Suprapubic skin (tissue), 3 donors: ENCODE data around the gene ENPP1.

Experiments
- CTCF ChIP-seq, 2 donors: fragments of 200-600 bp in 1 of 2; fragments of 450-650 bp in 1 of 2; sonication (generic) in 1 of 2; IDR thresholded peaks; one replicate each; pipeline ENCODE4 v1.5.1; 2016 to 2019; ENCODE audit warnings: antibody characterized with exemption in 2 of 2, mild to moderate bottlenecking in 1 of 2, moderate library complexity in 1 of 2
- POLR2AphosphoS5 ChIP-seq, 3 donors: sonication (generic); formaldehyde crosslinking; IDR thresholded peaks; one replicate each; pipeline ENCODE4 v1.6.1; 2017; ENCODE audit warnings: antibody characterized with exemption in 3 of 3

DNA sequence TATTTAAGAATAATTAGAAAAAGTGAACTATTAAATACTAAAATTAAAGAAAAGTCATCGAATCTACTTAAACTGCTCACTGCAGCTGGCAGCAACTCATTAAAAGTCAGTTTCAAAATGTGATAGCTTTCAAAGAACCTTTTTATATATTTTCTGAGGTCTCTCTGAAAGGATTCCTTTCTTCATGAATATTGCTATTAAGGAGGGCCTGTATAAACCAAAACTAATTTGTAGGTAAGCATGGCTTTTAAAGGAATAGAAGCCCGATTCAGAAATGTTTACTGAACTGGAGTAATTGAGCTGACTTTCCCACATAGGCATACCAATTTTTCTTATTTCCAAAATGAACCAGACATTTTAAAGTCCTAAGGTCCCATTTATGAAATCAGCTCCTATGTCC, 41.2 kb upstream of the ENPP1 start:
- TF ChIP-seq POLR2AphosphoS5 (IDR thresholded peaks at IDR 0.05) = no peak
- no peak for TF ChIP-seq CTCF (IDR thresholded peaks at IDR 0.05)
